SK-N-SH (cell line): ENCODE measurements around the gene PTPRD. TPM values are rescaled to one million over a fixed set of nuclear protein-coding genes. Genes with fewer than 3 reads are reported as not detected.

Source experiments
- CTCF ChIA-PET: fragments of 300-600, 350-600 bp; formaldehyde crosslinking; extraction: SDS; loops from one replicate; lab custom pipeline; 2021; lab: Yijun Ruan, JAX
- POLR2A ChIA-PET: fragments of 350-600 bp; sonication (Branson Sonifier 250); formaldehyde crosslinking; extraction: SDS; loops from one replicate; lab custom pipeline; 2020; ENCODE audit warnings: antibody characterized with exemption, inconsistent platforms; lab: Yijun Ruan, JAX
- DNase-seq: peaks from one replicate; pipeline ENCODE4 v3.0.0; 2012
- H2AFZ ChIP-seq: fragments of 200-600 bp; sonication (generic); 2 replicates; pipeline ENCODE4 v1.8.1; 2016; ENCODE audit warnings: antibody characterized with exemption, mild to moderate bottlenecking, low read depth
- H3F3A ChIP-seq: fragments of 200-600 bp; sonication (generic); replicated peaks from 2 replicates; pipeline ENCODE3; 2016; ENCODE audit warnings: antibody characterized with exemption, mild to moderate bottlenecking; ENCODE audit not compliant: insufficient read depth
- H3K27ac ChIP-seq, 2 experiments: fragments of 200-500 bp in 1 of 2; fragments of 200-600 bp in 1 of 2; sonication (Bioruptor generic) in 1 of 2; sonication (generic), shearing (Covaris generic) in 1 of 2; 2 replicates each; pipeline versions ENCODE4 v1.5.1 to v1.6.1; 2014 to 2016; ENCODE audit warnings: low read depth in 2 of 2, inconsistent platforms in 1 of 2, low read length in 1 of 2, mild to moderate bottlenecking in 1 of 2, mixed read lengths in 1 of 2
- H3K27me3 ChIP-seq: fragments of 200-600 bp; sonication (generic), shearing (Covaris generic); 2 replicates; pipeline ENCODE4 v1.6.1; 2016; ENCODE audit warnings: mixed run types; ENCODE audit not compliant: insufficient read depth
- H3K36me3 ChIP-seq, 2 experiments: fragments of 200-500 bp in 1 of 2; fragments of 200-600 bp in 1 of 2; sonication (Bioruptor generic) in 1 of 2; sonication (generic) in 1 of 2; replicated peaks in 1 of 2; 2 replicates each; pipeline versions ENCODE3 to v1.5.1; 2014 to 2016; ENCODE audit warnings: low read length in 1 of 2, mild to moderate bottlenecking in 1 of 2; ENCODE audit not compliant: insufficient read depth in 2 of 2, control insufficient read depth in 1 of 2
- H3K4me1 ChIP-seq, 2 experiments: fragments of 200-500 bp in 1 of 2; fragments of 200-600 bp in 1 of 2; sonication (Bioruptor generic) in 1 of 2; sonication (generic), shearing (Covaris generic) in 1 of 2; 2 replicates each; pipeline versions ENCODE4 v1.5.1 to v1.6.1; 2014 to 2016; ENCODE audit warnings: low read depth in 1 of 2, low read length in 1 of 2, mixed run types in 1 of 2; ENCODE audit not compliant: insufficient read depth in 2 of 2, control insufficient read depth in 1 of 2
- H3K4me2 ChIP-seq: fragments of 200-600 bp; sonication (generic), shearing (Covaris generic); 2 replicates; pipeline ENCODE4 v1.6.1; 2017; ENCODE audit warnings: mixed run types
- H3K4me3 ChIP-seq, 2 experiments: fragments of 200-500 bp in 1 of 2; fragments of 200-600 bp in 1 of 2; sonication (Bioruptor generic) in 1 of 2; sonication (generic), shearing (Covaris generic) in 1 of 2; 2 replicates each; pipeline versions ENCODE4 v1.5.1 to v1.8.1; 2014 to 2016; ENCODE audit warnings: low read depth in 2 of 2, inconsistent platforms in 1 of 2, low read length in 1 of 2, mild to moderate bottlenecking in 1 of 2, mixed read lengths in 1 of 2, moderate library complexity in 1 of 2
- H3K79me2 ChIP-seq: fragments of 200-600 bp; sonication (generic); 2 replicates; pipeline ENCODE4 v1.8.1; 2017; ENCODE audit warnings: mild to moderate bottlenecking; ENCODE audit not compliant: insufficient read depth
- H3K9ac ChIP-seq: fragments of 200-600 bp; sonication (generic); 2 replicates; pipeline ENCODE4 v1.6.1; 2017; ENCODE audit warnings: mixed run types
- H3K9me2 ChIP-seq: fragments of 200-600 bp; sonication (generic); 2 replicates; pipeline ENCODE4 v1.6.1; 2017; ENCODE audit warnings: mixed run types
- H3K9me3 ChIP-seq: fragments of 200-600 bp; sonication (generic); 2 replicates; pipeline ENCODE4 v1.6.1; 2017; ENCODE audit warnings: mixed run types, mild to moderate bottlenecking, moderate library complexity
- H4K20me1 ChIP-seq: fragments of 200-600 bp; sonication (generic); 2 replicates; pipeline ENCODE4 v1.6.1; 2017; ENCODE audit warnings: mild to moderate bottlenecking, mixed run types; ENCODE audit not compliant: insufficient read depth
- CHD2 ChIP-seq: fragments of 150-350 bp; IDR thresholded peaks from 2 replicates; pipeline ENCODE4 v1.6.1; 2018; ENCODE audit warnings: low read length; ENCODE audit not compliant: partially characterized antibody
- FOSL2 ChIP-seq: IDR thresholded peaks from 2 replicates; pipeline ENCODE4 v1.4.0; 2012; ENCODE audit warnings: low read depth, mild to moderate bottlenecking, moderate library complexity, borderline replicate concordance
- FOXJ3 ChIP-seq: sonication (generic); formaldehyde crosslinking; IDR thresholded peaks from 2 replicates; pipeline ENCODE4 v1.5.1; 2020; ENCODE audit warnings: mild to moderate bottlenecking, missing genetic modification reagents
- GABPA ChIP-seq: IDR thresholded peaks from 2 replicates; pipeline ENCODE4 v1.4.0; 2012; ENCODE audit warnings: low read depth, mild to moderate bottlenecking
- GATA2 ChIP-seq: sonication (generic); formaldehyde crosslinking; IDR thresholded peaks from 2 replicates; pipeline ENCODE4 v1.5.0; 2020; ENCODE audit warnings: mild to moderate bottlenecking, missing genetic modification reagents
- MAX ChIP-seq: IDR thresholded peaks from 2 replicates; pipeline ENCODE4 v1.4.0; 2012; ENCODE audit warnings: low read depth
- NRF1 ChIP-seq: IDR thresholded peaks from 2 replicates; pipeline ENCODE4 v1.6.1; 2012; ENCODE audit warnings: low read depth, mild to moderate bottlenecking, low read length
- RFX5 ChIP-seq: IDR thresholded peaks from 2 replicates; pipeline ENCODE4 v1.6.1; 2012; ENCODE audit warnings: mild to moderate bottlenecking, improper control_type of control experiment, low read length
- RXRA ChIP-seq: IDR thresholded peaks from 2 replicates; pipeline ENCODE4 v1.4.0; 2012; ENCODE audit warnings: low read depth, mild to moderate bottlenecking, borderline replicate concordance
- SMC3 ChIP-seq: IDR thresholded peaks from 2 replicates; pipeline ENCODE4 v1.6.1; 2012; ENCODE audit warnings: low read depth, low read length, improper control_type of control experiment
- YY1 ChIP-seq: IDR thresholded peaks from 2 replicates; pipeline ENCODE4 v1.4.0; 2012; ENCODE audit warnings: low read depth, mild to moderate bottlenecking
- ZBTB33 ChIP-seq: IDR thresholded peaks from 2 replicates; pipeline ENCODE4 v1.4.0; 2012; ENCODE audit warnings: low read depth, borderline replicate concordance
- WGBS: methylation state at CpG from one replicate; pipeline ENCODE4 v1.1.6; 2017; ENCODE audit warnings: low lambda C conversion rate; 5-methylcytosine and 5-hydroxymethylcytosine counted together
- polyA plus RNA-seq, 3 experiments: library from polyadenylated mRNA; depleted of rRNA; stranded (reverse); fragments of >200 nt; gene quantifications; 2 replicates each; pipeline ENCODE4 v1.2.3, GENCODE V29; 2012
- TF ChIP-seq, protein P1 (sequence below): IDR thresholded peaks from 2 replicates; pipeline ENCODE4 v1.6.1; 2012; ENCODE audit warnings: mild to moderate bottlenecking, low read depth, low read length, moderate library complexity
- TF ChIP-seq, protein P2 (sequence below): fragments of 150-350 bp; IDR thresholded peaks from 2 replicates; pipeline ENCODE4 v1.6.1; 2016; ENCODE audit warnings: mild to moderate bottlenecking, low read depth, low read length

PTPRD gene
- polyA plus RNA-seq, 1 of the 3 experiments (the other 2 are of a cell fraction), result 0.15 TPM

DNA sequence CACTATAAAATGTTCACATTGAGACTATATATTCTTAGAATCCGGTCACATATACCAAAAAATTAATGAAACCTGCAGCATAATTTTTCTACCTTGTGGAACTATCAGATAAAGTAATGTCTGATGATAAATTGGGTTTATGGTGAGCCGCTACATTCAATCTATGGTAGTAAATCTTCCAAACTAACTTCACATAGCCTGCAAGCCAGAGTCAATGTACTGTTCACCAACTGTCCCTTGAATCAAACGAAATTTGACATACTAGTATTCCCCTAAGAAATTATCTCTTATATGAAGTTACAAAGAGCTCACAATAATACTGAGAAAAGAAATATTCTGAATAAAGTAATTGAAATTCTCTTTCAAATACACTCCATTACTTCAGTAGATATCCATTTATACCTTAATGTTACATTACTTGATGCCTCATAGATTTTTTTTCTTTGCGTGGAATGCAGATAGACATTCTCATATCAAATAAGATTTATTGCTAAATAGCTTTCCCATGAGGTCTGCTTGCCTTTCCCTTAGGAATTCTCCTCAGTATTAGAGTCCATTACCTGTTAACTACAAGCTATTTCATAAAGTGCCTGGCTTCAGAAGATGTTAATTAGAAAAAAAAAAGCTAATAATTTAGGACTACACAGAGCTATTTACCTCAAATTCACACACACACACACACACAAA lies 169.5 kb downstream of the PTPRD start:
- 8% methylated on average over 4 of the region's 4 CpGs for WGBS
- H2AFZ ChIP-seq, result no peak overlapping the region
- no peaks in the 10 kb centered on the region for H3K79me2 ChIP-seq
- no peak overlapping the region for H3K27ac ChIP-seq
- no peaks in the 10 kb centered on the region for H3K9me2 ChIP-seq
- TF ChIP-seq SMC3 (no peak), FOSL2 (no peak), YY1 (no peak), RXRA (no peak), FOXJ3 (no peak), MAX (no peak), GATA2 (CRISPR knock-in tag) (no peak)
- TF ChIP-seq, protein P1, sequence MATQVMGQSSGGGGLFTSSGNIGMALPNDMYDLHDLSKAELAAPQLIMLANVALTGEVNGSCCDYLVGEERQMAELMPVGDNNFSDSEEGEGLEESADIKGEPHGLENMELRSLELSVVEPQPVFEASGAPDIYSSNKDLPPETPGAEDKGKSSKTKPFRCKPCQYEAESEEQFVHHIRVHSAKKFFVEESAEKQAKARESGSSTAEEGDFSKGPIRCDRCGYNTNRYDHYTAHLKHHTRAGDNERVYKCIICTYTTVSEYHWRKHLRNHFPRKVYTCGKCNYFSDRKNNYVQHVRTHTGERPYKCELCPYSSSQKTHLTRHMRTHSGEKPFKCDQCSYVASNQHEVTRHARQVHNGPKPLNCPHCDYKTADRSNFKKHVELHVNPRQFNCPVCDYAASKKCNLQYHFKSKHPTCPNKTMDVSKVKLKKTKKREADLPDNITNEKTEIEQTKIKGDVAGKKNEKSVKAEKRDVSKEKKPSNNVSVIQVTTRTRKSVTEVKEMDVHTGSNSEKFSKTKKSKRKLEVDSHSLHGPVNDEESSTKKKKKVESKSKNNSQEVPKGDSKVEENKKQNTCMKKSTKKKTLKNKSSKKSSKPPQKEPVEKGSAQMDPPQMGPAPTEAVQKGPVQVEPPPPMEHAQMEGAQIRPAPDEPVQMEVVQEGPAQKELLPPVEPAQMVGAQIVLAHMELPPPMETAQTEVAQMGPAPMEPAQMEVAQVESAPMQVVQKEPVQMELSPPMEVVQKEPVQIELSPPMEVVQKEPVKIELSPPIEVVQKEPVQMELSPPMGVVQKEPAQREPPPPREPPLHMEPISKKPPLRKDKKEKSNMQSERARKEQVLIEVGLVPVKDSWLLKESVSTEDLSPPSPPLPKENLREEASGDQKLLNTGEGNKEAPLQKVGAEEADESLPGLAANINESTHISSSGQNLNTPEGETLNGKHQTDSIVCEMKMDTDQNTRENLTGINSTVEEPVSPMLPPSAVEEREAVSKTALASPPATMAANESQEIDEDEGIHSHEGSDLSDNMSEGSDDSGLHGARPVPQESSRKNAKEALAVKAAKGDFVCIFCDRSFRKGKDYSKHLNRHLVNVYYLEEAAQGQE, result no peak
- DNase-seq, result no peak
- no peaks in the 10 kb centered on the region for H3K27me3 ChIP-seq
- H3K36me3 ChIP-seq, result no peaks in the 10 kb centered on the region
- CTCF ChIA-PET, result no interaction called here
- H3K9me3 ChIP-seq, result no peaks in the 10 kb centered on the region
- H4K20me1 ChIP-seq, result no peaks in the 10 kb centered on the region
- no peaks in the 10 kb centered on the region for H3K4me1 ChIP-seq
- no peak overlapping the region for H3K4me3 ChIP-seq
- no peak overlapping the region for H3K9ac ChIP-seq
- no peak overlapping the region for H3K4me2 ChIP-seq
- POLR2A ChIA-PET, result no interaction called here
- no peaks in the 10 kb centered on the region for H3F3A ChIP-seq

DNA sequence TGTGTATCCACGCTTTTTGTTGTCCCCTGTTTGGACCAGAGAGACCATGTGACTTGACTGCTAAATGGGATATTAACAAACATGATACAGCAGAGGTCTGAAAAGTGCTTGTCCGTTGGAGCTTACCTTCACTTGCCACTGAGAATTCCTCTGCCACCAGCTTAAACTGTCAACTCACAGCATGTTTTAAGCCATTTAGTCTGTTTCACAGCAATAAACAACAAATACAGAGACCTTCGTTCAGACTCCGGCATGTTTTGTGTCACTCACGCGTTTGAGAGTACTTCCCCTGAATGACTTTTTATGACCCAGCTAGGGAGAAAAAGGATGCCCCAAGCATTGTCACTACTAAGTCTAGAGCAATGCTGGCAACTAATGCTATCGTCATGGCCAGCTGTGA lies 173.8 kb downstream of the PTPRD start:
- H3K4me1 ChIP-seq, result no peaks in the 10 kb centered on the region
- H3K27ac ChIP-seq, result no peak overlapping the region
- WGBS, result 7% methylated on average over 7 of the region's 7 CpGs
- no peaks in the 10 kb centered on the region for H3K27me3 ChIP-seq
- POLR2A ChIA-PET, result no interaction called here
- H3K9ac ChIP-seq, result no peak overlapping the region
- H4K20me1 ChIP-seq, result no peaks in the 10 kb centered on the region
- H3K9me3 ChIP-seq, result no peaks in the 10 kb centered on the region
- H3K4me2 ChIP-seq, result no peak overlapping the region
- no peaks in the 10 kb centered on the region for H3F3A ChIP-seq
- TF ChIP-seq GABPA (no peak), CHD2 (no peak), NRF1 (no peak), RFX5 (no peak), ZBTB33 (no peak)
- TF ChIP-seq, protein P2, sequence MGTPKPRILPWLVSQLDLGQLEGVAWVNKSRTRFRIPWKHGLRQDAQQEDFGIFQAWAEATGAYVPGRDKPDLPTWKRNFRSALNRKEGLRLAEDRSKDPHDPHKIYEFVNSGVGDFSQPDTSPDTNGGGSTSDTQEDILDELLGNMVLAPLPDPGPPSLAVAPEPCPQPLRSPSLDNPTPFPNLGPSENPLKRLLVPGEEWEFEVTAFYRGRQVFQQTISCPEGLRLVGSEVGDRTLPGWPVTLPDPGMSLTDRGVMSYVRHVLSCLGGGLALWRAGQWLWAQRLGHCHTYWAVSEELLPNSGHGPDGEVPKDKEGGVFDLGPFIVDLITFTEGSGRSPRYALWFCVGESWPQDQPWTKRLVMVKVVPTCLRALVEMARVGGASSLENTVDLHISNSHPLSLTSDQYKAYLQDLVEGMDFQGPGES, result no peak
- H3K79me2 ChIP-seq, result no peaks in the 10 kb centered on the region
- H3K9me2 ChIP-seq, result no peaks in the 10 kb centered on the region
- no peak overlapping the region for H3K4me3 ChIP-seq
- no peak for DNase-seq
- H2AFZ ChIP-seq, result no peak overlapping the region
- H3K36me3 ChIP-seq, result no peaks in the 10 kb centered on the region
- CTCF ChIA-PET, result no interaction called here
